Lower leg skin (tissue), 3 donors: ENCODE data around the gene FOXD2.

Source experiments
- POLR2A ChIP-seq, 2 donors: fragments of 450-650 bp; IDR thresholded peaks; one replicate each; pipeline ENCODE4 v1.6.1; 2016 to 2017; ENCODE audit warnings: antibody characterized with exemption in 2 of 2, mild to moderate bottlenecking in 1 of 2, moderate library complexity in 1 of 2
- TF ChIP-seq, protein P1 (sequence below), 3 donors: fragments of 450-650 bp; IDR thresholded peaks; one replicate each; pipeline ENCODE4 v1.5.1; 2016; ENCODE audit warnings: antibody characterized with exemption in 3 of 3, mild to moderate bottlenecking in 3 of 3, moderate library complexity in 2 of 3

- TF ChIP-seq, protein P1, sequence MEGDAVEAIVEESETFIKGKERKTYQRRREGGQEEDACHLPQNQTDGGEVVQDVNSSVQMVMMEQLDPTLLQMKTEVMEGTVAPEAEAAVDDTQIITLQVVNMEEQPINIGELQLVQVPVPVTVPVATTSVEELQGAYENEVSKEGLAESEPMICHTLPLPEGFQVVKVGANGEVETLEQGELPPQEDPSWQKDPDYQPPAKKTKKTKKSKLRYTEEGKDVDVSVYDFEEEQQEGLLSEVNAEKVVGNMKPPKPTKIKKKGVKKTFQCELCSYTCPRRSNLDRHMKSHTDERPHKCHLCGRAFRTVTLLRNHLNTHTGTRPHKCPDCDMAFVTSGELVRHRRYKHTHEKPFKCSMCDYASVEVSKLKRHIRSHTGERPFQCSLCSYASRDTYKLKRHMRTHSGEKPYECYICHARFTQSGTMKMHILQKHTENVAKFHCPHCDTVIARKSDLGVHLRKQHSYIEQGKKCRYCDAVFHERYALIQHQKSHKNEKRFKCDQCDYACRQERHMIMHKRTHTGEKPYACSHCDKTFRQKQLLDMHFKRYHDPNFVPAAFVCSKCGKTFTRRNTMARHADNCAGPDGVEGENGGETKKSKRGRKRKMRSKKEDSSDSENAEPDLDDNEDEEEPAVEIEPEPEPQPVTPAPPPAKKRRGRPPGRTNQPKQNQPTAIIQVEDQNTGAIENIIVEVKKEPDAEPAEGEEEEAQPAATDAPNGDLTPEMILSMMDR (IDR thresholded peaks at IDR 0.05), result no peak
- TF ChIP-seq POLR2A (IDR thresholded peaks at IDR 0.05), result no peak
Observed at GRCh38 chr1:47436304-47436978, 1.4 kb upstream of the FOXD2 start.
